Measurements from ENCODE around the gene RASSF8. TPM values are rescaled to one million over a fixed set of nuclear protein-coding genes. Genes with fewer than 3 reads are reported as not detected.

The RASSF8 gene
- total and polyA plus RNA-seq, 3 experiments from 2014 or later = 0.31 TPM; not detected in 2

GRCh38 chr12:25979059-25979458 is 20.6 kb downstream of the RASSF8 start:
- Histone ChIP-seq H3K27ac (ENCODE audit: low read depth, low read length) (no peak overlapping the region), H3K9me3 (ENCODE audit: low read length) (no peaks in the 10 kb centered on the region), H3K27me3 (ENCODE audit: insufficient read depth, low read length, poor library complexity, severe bottlenecking) (peaks cover 4% of the 10 kb centered on the region), H3K4me1 (ENCODE audit: insufficient read depth, low read length) (no peaks in the 10 kb centered on the region), H3K4me3 (ENCODE audit: low read length) (no peak overlapping the region), H3K36me3 (ENCODE audit: insufficient read depth, low read length) (no peaks in the 10 kb centered on the region)
- Mint-ChIP-seq H3K27me3 (peaks cover 3 to 8% of the 10 kb centered on the region in 2 donors), H3K27ac (no peak overlapping the region), H3K4me1 (peaks cover 0 to 3% (median 0%) of the 10 kb centered on the region in 3 donors), H3K4me3 (no peak overlapping the region), H3K36me3 (no peaks in the 10 kb centered on the region), H3K9me3 (peaks cover 0 to 4% (median 0%) of the 10 kb centered on the region in 5 donors)
- ChIA-PET CTCF (no interaction called here), POLR2A (no interaction called here)
- no peak for DNase-seq

GRCh38 chr12:25979563-25979962 is 21.1 kb downstream of the RASSF8 start:
- no peaks in the 10 kb centered on the region for H3K36me3 Mint-ChIP-seq
- H3K4me1 Mint-ChIP-seq = peaks cover 0 to 3% (median 0%) of the 10 kb centered on the region in 3 donors
- Histone ChIP-seq H3K27me3 (ENCODE audit: insufficient read depth, low read length, poor library complexity, severe bottlenecking) (peaks cover 4% of the 10 kb centered on the region), H3K27ac (ENCODE audit: low read depth, low read length) (no peak overlapping the region), H3K36me3 (ENCODE audit: insufficient read depth, low read length) (no peaks in the 10 kb centered on the region), H3K4me1 (ENCODE audit: insufficient read depth, low read length) (no peaks in the 10 kb centered on the region), H3K9me3 (ENCODE audit: low read length) (no peaks in the 10 kb centered on the region), H3K4me3 (ENCODE audit: low read length) (no peak overlapping the region)
- POLR2A ChIA-PET = no interaction called here
- CTCF ChIA-PET = no interaction called here
- no peak overlapping the region for H3K27ac Mint-ChIP-seq
- peaks cover 3 to 8% of the 10 kb centered on the region in 2 donors for H3K27me3 Mint-ChIP-seq
- no peak for DNase-seq
- peaks cover 0 to 4% (median 0%) of the 10 kb centered on the region in 5 donors for H3K9me3 Mint-ChIP-seq
- H3K4me3 Mint-ChIP-seq = no peak overlapping the region

GRCh38 chr12:25980035-25980434 is 21.6 kb downstream of the RASSF8 start:
- ChIA-PET CTCF (no interaction called here), POLR2A (no interaction called here)
- no peak for DNase-seq
- Mint-ChIP-seq H3K4me1 (peaks cover 0 to 3% (median 0%) of the 10 kb centered on the region in 3 donors), H3K4me3 (no peak overlapping the region), H3K27me3 (peaks cover 3 to 8% of the 10 kb centered on the region in 2 donors), H3K27ac (no peak overlapping the region), H3K36me3 (no peaks in the 10 kb centered on the region), H3K9me3 (peaks cover 0 to 4% (median 0%) of the 10 kb centered on the region in 5 donors)
- Histone ChIP-seq H3K9me3 (ENCODE audit: low read length) (no peaks in the 10 kb centered on the region), H3K4me3 (ENCODE audit: low read length) (no peak overlapping the region), H3K27ac (ENCODE audit: low read depth, low read length) (no peak overlapping the region), H3K36me3 (ENCODE audit: insufficient read depth, low read length) (no peaks in the 10 kb centered on the region), H3K27me3 (ENCODE audit: insufficient read depth, low read length, poor library complexity, severe bottlenecking) (peaks cover 4% of the 10 kb centered on the region), H3K4me1 (ENCODE audit: insufficient read depth, low read length) (no peaks in the 10 kb centered on the region)

GRCh38 chr12:25981597-25981996 is 23.1 kb downstream of the RASSF8 start:
- Mint-ChIP-seq H3K27me3 (peaks cover 2 to 8% of the 10 kb centered on the region in 2 donors), H3K27ac (no peak overlapping the region), H3K4me1 (peaks cover 0 to 3% (median 0%) of the 10 kb centered on the region in 3 donors), H3K4me3 (no peak overlapping the region), H3K36me3 (no peaks in the 10 kb centered on the region), H3K9me3 (peaks cover 0 to 2% (median 0%) of the 10 kb centered on the region in 5 donors)
- Histone ChIP-seq H3K27ac (ENCODE audit: low read depth, low read length) (no peak overlapping the region), H3K4me1 (ENCODE audit: insufficient read depth, low read length) (no peaks in the 10 kb centered on the region), H3K4me3 (ENCODE audit: low read length) (no peak overlapping the region), H3K9me3 (ENCODE audit: low read length) (no peaks in the 10 kb centered on the region), H3K36me3 (ENCODE audit: insufficient read depth, low read length) (no peaks in the 10 kb centered on the region), H3K27me3 (ENCODE audit: insufficient read depth, low read length, poor library complexity, severe bottlenecking) (peaks cover 4% of the 10 kb centered on the region)
- POLR2A ChIA-PET = no interaction called here
- DNase-seq = no peak
- CTCF ChIA-PET = no interaction called here

- Histone ChIP-seq H3K4me1 (ENCODE audit: insufficient read depth, low read length) (no peaks in the 10 kb centered on the region), H3K9me3 (ENCODE audit: low read length) (no peaks in the 10 kb centered on the region), H3K27ac (ENCODE audit: low read depth, low read length) (no peak overlapping the region), H3K27me3 (ENCODE audit: insufficient read depth, low read length, poor library complexity, severe bottlenecking) (peaks cover 4% of the 10 kb centered on the region), H3K4me3 (ENCODE audit: low read length) (no peak overlapping the region), H3K36me3 (ENCODE audit: insufficient read depth, low read length) (no peaks in the 10 kb centered on the region)
- POLR2A ChIA-PET = no interaction called here
- Mint-ChIP-seq H3K4me3 (no peak overlapping the region), H3K36me3 (no peaks in the 10 kb centered on the region), H3K27ac (no peak overlapping the region), H3K27me3 (peaks cover 2 to 8% of the 10 kb centered on the region in 2 donors), H3K4me1 (no peaks in the 10 kb centered on the region), H3K9me3 (peaks cover 0 to 2% (median 0%) of the 10 kb centered on the region in 5 donors)
- DNase-seq = no peak
- CTCF ChIA-PET = no interaction called here
Measured at GRCh38 chr12:25982416-25982815, 23.9 kb downstream of the RASSF8 start.

GRCh38 chr12:25983625-25984024 is 25.1 kb downstream of the RASSF8 start:
- Histone ChIP-seq H3K27me3 (ENCODE audit: insufficient read depth, low read length, poor library complexity, severe bottlenecking) (peaks cover 4% of the 10 kb centered on the region), H3K27ac (ENCODE audit: low read depth, low read length) (no peak overlapping the region), H3K4me3 (ENCODE audit: low read length) (no peak overlapping the region), H3K4me1 (ENCODE audit: insufficient read depth, low read length) (no peaks in the 10 kb centered on the region), H3K9me3 (ENCODE audit: low read length) (no peaks in the 10 kb centered on the region), H3K36me3 (ENCODE audit: insufficient read depth, low read length) (no peaks in the 10 kb centered on the region)
- CTCF ChIA-PET = no interaction called here
- no peak overlapping the region for H3K27ac Mint-ChIP-seq
- H3K9me3 Mint-ChIP-seq = peaks cover 0 to 2% (median 0%) of the 10 kb centered on the region in 5 donors
- H3K4me1 Mint-ChIP-seq = no peaks in the 10 kb centered on the region
- peaks cover 2 to 8% of the 10 kb centered on the region in 2 donors for H3K27me3 Mint-ChIP-seq
- no peak overlapping the region for H3K4me3 Mint-ChIP-seq
- POLR2A ChIA-PET = no interaction called here
- H3K36me3 Mint-ChIP-seq = no peaks in the 10 kb centered on the region
- DNase-seq = no peak

- no peaks in the 10 kb centered on the region for H3K4me1 Mint-ChIP-seq
- POLR2A ChIA-PET = no interaction called here
Measured at GRCh38 chr12:25984759-25985158, 26.3 kb downstream of the RASSF8 start.

GRCh38 chr12:25985316-25986175 is 27.1 kb downstream of the RASSF8 start:
- no peaks in the 10 kb centered on the region for H3K9me3 ChIP-seq (ENCODE audit: low read length)
- H3K4me1 ChIP-seq (ENCODE audit: insufficient read depth, low read length) = no peaks in the 10 kb centered on the region
- Mint-ChIP-seq H3K36me3 (no peaks in the 10 kb centered on the region), H3K27me3 (peaks cover 0 to 9% of the 10 kb centered on the region in 2 donors), H3K9me3 (peaks cover 0 to under 1% (median 0%) of the 10 kb centered on the region in 5 donors), H3K4me1 (no peaks in the 10 kb centered on the region), H3K27ac (no peak overlapping the region), H3K4me3 (no peak overlapping the region)
- CTCF ChIA-PET = no interaction called here
- H3K27me3 ChIP-seq (ENCODE audit: insufficient read depth, low read length, poor library complexity, severe bottlenecking) = no peaks in the 10 kb centered on the region
- no peak for DNase-seq
- POLR2A ChIA-PET = no interaction called here
- no peak overlapping the region for H3K27ac ChIP-seq (ENCODE audit: low read depth, low read length)
- no peaks in the 10 kb centered on the region for H3K36me3 ChIP-seq (ENCODE audit: insufficient read depth, low read length)
- no peak overlapping the region for H3K4me3 ChIP-seq (ENCODE audit: low read length)

More at GRCh38 chr12:25984759-25985158, 26.3 kb downstream of the RASSF8 start:
- Mint-ChIP-seq H3K4me3 (no peak overlapping the region), H3K9me3 (peaks cover 0 to 2% (median 0%) of the 10 kb centered on the region in 5 donors), H3K27me3 (peaks cover 0 to 11% of the 10 kb centered on the region in 2 donors), H3K27ac (no peak overlapping the region), H3K36me3 (no peaks in the 10 kb centered on the region)
- H3K4me1 ChIP-seq (ENCODE audit: insufficient read depth, low read length) = no peaks in the 10 kb centered on the region
- no peak for DNase-seq
- H3K36me3 ChIP-seq (ENCODE audit: insufficient read depth, low read length) = no peaks in the 10 kb centered on the region
- no peak overlapping the region for H3K4me3 ChIP-seq (ENCODE audit: low read length)
- no peak overlapping the region for H3K27ac ChIP-seq (ENCODE audit: low read depth, low read length)
- H3K9me3 ChIP-seq (ENCODE audit: low read length) = no peaks in the 10 kb centered on the region
- H3K27me3 ChIP-seq (ENCODE audit: insufficient read depth, low read length, poor library complexity, severe bottlenecking) = no peaks in the 10 kb centered on the region
- CTCF ChIA-PET = no interaction called here

Measured in CD8-positive, alpha-beta memory T cell (primary cell).